GM21528 (cell line): ENCODE data around the gene CTNNA2.
"Not testable (repeated sequence)": the region's sequence is repeated elsewhere in the genome, so short reads cannot be mapped to it uniquely, and the experiment has no call there.

Experiments
- ATAC-seq: cut with Tn5 transposase; IDR thresholded peaks from one replicate; pipeline ENCODE4 v1.9.1; 2021; ENCODE audit warnings: mild to moderate bottlenecking, moderate library complexity; ENCODE audit not compliant: unreplicated experiment, low FRiP score

The CTNNA2 gene

GRCh38 chr2:80012061-80012460 is 499.2 kb downstream of the CTNNA2 start:
- no peak for ATAC-seq

GRCh38 chr2:80014637-80015036 is 501.8 kb downstream of the CTNNA2 start:
- ATAC-seq: no peak

DNA sequence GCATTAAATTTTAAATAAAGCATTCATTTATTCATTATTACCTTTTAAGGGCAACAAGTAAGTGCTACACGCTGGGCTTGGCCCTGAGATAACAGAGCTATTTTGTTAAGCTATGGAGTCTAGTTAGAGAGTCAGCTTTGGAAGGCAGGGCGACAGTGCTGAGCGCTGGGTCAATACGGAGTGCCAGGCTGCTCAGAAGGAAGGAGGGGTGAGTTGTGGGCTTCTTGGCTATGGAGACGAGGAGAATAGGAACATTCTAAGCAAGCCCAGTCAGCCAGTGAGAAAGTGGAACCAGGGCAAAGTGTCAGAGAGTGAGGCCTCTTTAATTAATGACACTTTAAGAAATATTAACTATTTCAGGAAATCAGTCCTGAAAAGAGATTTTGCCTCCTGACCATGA is 503.3 kb downstream of the CTNNA2 start:
- ATAC-seq: no peak

- no peak for ATAC-seq
Observed at GRCh38 chr2:80019571-80020460, 507.0 kb downstream of the CTNNA2 start.

GRCh38 chr2:80022018-80022417 is 509.2 kb downstream of the CTNNA2 start:
- no peak for ATAC-seq

DNA sequence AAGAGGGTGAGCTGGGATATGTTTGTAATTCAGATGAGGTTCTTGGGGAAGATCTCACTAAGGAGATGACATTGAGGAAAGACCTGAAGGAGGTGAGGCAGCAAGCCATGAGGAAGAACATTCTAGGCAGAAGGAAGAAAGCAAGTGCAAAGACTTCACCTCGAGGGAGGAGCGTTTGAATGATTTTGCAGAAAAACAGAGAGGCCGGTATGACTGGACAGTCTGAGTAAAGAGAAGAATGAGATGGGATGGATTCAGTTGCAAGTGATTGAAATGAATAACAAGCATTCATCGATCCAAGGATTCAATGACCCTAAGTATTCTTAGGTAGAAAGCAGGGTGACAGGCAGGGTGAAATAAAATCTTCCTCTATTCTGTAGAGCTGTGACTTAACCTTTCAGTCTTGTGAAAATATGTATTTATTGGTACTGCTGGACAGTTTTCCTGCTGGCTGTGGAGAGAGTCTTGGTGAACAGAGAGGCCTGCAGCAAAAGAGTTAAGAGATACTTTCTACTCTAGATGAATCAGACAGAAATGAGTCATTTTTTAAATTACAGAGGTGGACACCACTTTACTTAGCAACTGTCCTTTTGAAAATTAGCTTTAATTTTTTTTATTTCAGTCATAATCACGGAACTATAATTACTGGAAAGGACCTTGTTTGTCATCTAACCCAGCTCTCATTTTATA is 513.3 kb downstream of the CTNNA2 start:
- ATAC-seq: no peak

- ATAC-seq: no peak
Observed at GRCh38 chr2:80028051-80028450, 515.2 kb downstream of the CTNNA2 start.

GRCh38 chr2:80028584-80028983 is 515.7 kb downstream of the CTNNA2 start:
- ATAC-seq: no peak

DNA sequence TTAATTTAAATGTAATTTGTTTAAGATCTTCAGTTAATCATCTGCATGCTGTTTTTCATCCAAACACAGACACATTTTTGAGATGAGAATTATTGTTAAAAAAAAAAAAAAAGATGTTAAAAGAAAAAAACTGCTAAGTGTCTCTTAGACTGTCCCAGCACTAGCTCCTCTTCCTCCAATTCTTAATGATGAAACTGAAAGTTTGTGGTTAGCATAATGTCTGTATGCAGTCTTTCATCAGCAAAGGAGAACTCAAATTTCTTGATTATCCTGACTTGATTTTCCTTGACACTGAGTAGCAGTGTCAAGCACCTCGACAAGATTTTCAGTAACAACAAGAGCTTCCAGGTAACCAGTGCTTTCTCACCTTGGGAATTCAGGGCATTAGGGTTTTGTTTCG is 517.3 kb downstream of the CTNNA2 start:
- ATAC-seq: no peak

- not testable (repeated sequence) for ATAC-seq
Observed at GRCh38 chr2:80032684-80033083, 519.8 kb downstream of the CTNNA2 start.

GRCh38 chr2:80035749-80036285 is 523.0 kb downstream of the CTNNA2 start:
- no peak for ATAC-seq

- no peak for ATAC-seq
Observed at GRCh38 chr2:80037310-80037709, 524.5 kb downstream of the CTNNA2 start.

- no peak for ATAC-seq
Observed at GRCh38 chr2:80040226-80040625, 527.4 kb downstream of the CTNNA2 start.

DNA sequence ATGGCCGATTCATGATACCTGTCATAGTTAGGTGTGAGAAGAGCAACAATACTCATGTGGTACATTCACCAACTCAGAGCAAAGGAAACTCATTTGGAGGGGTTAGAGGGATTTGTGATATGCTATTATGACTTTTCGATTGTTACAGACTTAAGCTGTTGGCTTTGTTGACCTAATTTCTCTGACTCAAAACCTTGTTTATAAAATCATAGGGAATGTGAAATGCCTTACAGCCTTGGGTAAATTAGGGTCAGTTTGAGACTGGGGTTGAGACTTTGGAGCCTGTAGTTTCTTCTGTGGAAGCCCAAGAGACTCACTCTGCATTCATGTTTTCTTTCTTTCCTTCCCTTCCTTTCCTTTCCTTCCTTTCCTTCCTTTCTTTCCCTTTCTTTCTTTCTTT is 529.8 kb downstream of the CTNNA2 start:
- no peak for ATAC-seq

DNA sequence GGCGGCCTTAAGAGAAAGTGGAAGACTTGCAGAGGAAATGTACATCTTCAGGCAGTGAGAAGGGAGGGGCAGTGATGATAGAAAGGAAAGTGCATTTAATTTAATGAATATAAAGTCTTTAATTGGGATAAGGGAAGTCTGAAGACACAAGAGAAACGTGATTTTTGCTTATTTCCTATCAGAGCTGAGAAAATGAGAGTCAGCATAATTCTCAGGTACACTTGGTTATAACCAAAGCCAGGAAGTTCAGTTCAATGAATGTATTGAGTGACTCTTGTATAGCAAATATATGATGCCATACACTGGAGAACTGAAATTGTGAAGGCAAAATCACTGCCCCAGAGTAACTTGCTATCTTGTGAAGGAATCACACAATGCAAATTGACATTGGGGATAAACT is 535.4 kb downstream of the CTNNA2 start:
- no peak for ATAC-seq

DNA sequence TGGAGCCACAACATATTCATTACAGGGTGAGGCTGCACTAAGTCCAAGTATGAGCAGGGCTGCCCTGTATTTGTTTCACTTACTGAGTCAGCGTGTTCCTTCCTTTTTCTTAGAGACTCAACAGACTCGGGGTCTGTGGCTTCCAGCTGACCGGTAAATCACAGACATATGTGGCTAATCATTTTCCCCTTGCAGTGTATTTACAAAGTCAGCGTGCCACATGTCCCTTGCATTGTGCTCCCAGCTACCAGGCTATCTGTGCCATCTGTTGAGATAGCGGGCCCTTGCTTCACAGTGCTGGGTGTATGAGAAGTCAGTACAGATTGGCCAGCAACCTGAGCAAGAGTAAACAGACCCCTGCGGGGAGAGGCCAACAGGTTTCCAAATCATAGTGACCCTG is 537.4 kb downstream of the CTNNA2 start:
- ATAC-seq: no peak

DNA sequence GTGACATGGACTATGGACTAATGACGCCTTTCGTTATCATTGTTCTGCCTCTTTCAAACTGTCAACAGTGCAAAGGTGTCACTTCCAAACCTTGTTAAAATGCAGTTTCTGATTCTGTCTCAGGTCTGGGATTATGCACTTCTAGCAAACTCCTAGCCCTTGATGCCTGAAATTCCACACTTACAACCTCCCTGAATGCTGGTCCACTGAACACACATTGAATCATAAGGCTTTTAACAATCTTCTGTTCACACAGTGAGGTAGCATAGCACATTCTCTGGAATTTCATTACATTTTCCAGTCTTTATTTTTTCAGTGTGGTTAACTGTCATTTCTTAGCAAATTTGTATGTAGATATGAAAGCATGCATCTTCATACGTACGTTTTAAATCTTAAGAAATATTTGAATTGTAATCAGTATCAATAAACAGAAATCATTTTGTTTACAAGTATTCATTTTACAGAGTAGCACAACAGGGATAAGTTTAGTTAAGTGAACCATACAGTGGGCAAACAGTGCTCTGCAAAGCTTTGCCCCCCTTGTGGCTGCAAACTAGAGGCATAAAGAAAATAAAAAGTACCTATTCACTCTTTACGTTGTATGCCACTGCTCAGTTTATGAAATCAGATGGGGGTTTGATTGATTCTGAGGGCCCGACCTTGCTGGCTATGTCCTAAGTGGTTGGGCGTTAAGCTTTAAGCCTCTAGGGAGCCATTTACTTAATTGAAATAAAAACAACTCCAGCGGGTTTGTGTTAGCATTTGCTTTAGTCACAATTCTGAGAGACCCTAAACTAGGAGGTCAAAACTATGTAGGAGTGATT is 540.9 kb downstream of the CTNNA2 start:
- ATAC-seq: no peak

- no peak for ATAC-seq
Observed at GRCh38 chr2:80054346-80054675, 541.5 kb downstream of the CTNNA2 start.

DNA sequence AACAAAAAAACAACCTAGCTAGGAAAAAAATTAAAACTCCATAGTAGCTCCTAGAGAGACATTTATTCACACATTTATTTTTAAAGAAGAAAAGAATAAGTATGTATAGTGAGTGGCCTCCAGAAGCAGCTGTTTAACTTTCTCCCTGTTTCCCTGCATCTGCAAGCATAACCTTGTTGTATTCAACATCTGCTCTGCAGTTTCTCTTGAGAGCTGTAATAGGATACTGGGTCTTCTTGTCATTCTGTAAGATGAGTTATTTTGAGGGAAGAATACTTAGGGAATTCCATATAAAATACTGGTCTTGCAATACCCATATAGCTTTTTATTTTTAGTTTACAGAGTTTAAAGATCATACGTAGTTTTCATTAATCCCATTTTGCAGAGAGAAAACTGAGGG is 545.1 kb downstream of the CTNNA2 start:
- no peak for ATAC-seq

- no peak for ATAC-seq
Observed at GRCh38 chr2:80058562-80058961, 545.7 kb downstream of the CTNNA2 start.

- ATAC-seq: no peak
Observed at GRCh38 chr2:80059447-80059846, 546.6 kb downstream of the CTNNA2 start.
